K562 (cell line): Measurements from ENCODE around the gene BCL2L1. TPM values are rescaled to one million over a fixed set of nuclear protein-coding genes. Genes with fewer than 3 reads are reported as not detected.

Experiments
- ARID1B ChIP-seq: fragments of 450-650 bp; IDR thresholded peaks from 2 replicates; pipeline ENCODE4 v1.6.1; 2016; ENCODE audit warnings: antibody characterized with exemption, mild to moderate bottlenecking, inconsistent platforms
- CBFA2T3 ChIP-seq: fragments of 450-650 bp; IDR thresholded peaks from 2 replicates; pipeline ENCODE4 v1.6.1; 2017
- DACH1 ChIP-seq: fragments of 450-650 bp; IDR thresholded peaks from 2 replicates; pipeline ENCODE4 v1.6.1; 2018; ENCODE audit not compliant: partially characterized antibody
- FOXP1 ChIP-seq: sonication (generic); formaldehyde crosslinking; IDR thresholded peaks from 2 replicates; pipeline ENCODE4 v1.8.0; 2022; ENCODE audit warnings: mild to moderate bottlenecking, missing genetic modification reagents
- GABPB1 ChIP-seq: sonication (generic); formaldehyde crosslinking; IDR thresholded peaks from 2 replicates; pipeline ENCODE4 v1.8.0; 2022; ENCODE audit warnings: mild to moderate bottlenecking, missing genetic modification reagents
- HDAC2 ChIP-seq: fragments of 450-650 bp; IDR thresholded peaks from 2 replicates; pipeline ENCODE4 v1.6.1; 2016; ENCODE audit warnings: mild to moderate bottlenecking
- KAT2B ChIP-seq: IDR thresholded peaks from one replicate; pipeline ENCODE4 v1.6.1; 2012; ENCODE audit warnings: low read depth, mild to moderate bottlenecking, control low read depth, inconsistent platforms, low read length, moderate library complexity
- KLF6 ChIP-seq: fragments of 250-450 bp; sonication (Bioruptor Pico); IDR thresholded peaks from 2 replicates; pipeline ENCODE4 v1.4.0; 2020; ENCODE audit warnings: mild to moderate bottlenecking, moderate library complexity, borderline replicate concordance
- MEIS2 ChIP-seq: fragments of 450-650 bp; IDR thresholded peaks from 2 replicates; pipeline ENCODE4 v1.6.1; 2014; ENCODE audit warnings: mild to moderate bottlenecking; ENCODE audit not compliant: partially characterized antibody
- MNT ChIP-seq, 2 experiments: fragments of 450-650 bp; conservative IDR thresholded peaks; 2 replicates each; pipeline ENCODE4 v1.6.1; 2017; ENCODE audit warnings: mild to moderate bottlenecking in 2 of 2, moderate library complexity in 2 of 2
- RHOXF2B ChIP-seq: fragments of 250-450 bp; sonication (Bioruptor Pico); conservative IDR thresholded peaks from 2 replicates; pipeline ENCODE4 v1.5.1; 2021
- SP1 ChIP-seq: sonication (generic); formaldehyde crosslinking; IDR thresholded peaks from 2 replicates; pipeline ENCODE4 v1.8.1; 2022; ENCODE audit warnings: mild to moderate bottlenecking, missing genetic modification reagents
- SRF ChIP-seq, 2 experiments: fragments of 250-450, 450-650 bp in 1 of 2; sonication (Bioruptor Pico) in 1 of 2; sonication (generic) in 1 of 2; formaldehyde crosslinking; IDR thresholded peaks; 2 replicates each; pipeline versions ENCODE4 v1.5.0 to v1.5.1; 2020 to 2022; ENCODE audit warnings: mild to moderate bottlenecking in 1 of 2, missing genetic modification reagents in 1 of 2
- SRSF9 ChIP-seq: fragments of 200-400 bp; formaldehyde crosslinking; IDR thresholded peaks from 2 replicates; pipeline ENCODE4 v1.6.1; 2017; ENCODE audit warnings: low read depth, low read length, borderline replicate concordance
- TBL1XR1 ChIP-seq, 2 experiments: IDR thresholded peaks; 2 replicates each; pipeline ENCODE4 v1.6.1; 2012; ENCODE audit warnings: improper control_type of control experiment in 2 of 2, low read length in 2 of 2, mild to moderate bottlenecking in 1 of 2
- TBP ChIP-seq: optimal IDR thresholded peaks from 2 replicates; pipeline ENCODE3; 2011; ENCODE audit warnings: low read depth, low read length, improper control_type of control experiment
- VEZF1 ChIP-seq: fragments of 200-800 bp; sonication (Bioruptor generic); IDR thresholded peaks from 2 replicates; pipeline ENCODE4 v1.6.1; 2017; ENCODE audit warnings: missing genetic modification characterization, missing compliant biosample characterization
- ZBTB5 ChIP-seq: fragments of 450-650 bp; IDR thresholded peaks from 2 replicates; pipeline ENCODE4 v1.6.1; 2017; ENCODE audit warnings: antibody characterized with exemption
- ZNF239 ChIP-seq: fragments of 250-450 bp; sonication (Bioruptor Pico); IDR thresholded peaks from 2 replicates; pipeline ENCODE4 v1.4.0; 2020; ENCODE audit warnings: mild to moderate bottlenecking
- ZNF311 ChIP-seq: fragments of 250-450 bp; sonication (Bioruptor Pico); IDR thresholded peaks from 2 replicates; pipeline ENCODE4 v1.4.0; 2020; ENCODE audit warnings: mild to moderate bottlenecking, moderate library complexity
- ZNF583 ChIP-seq: fragments of 250-450 bp; sonication (Bioruptor Pico); IDR thresholded peaks from 2 replicates; pipeline ENCODE4 v1.4.0; 2020
- ZNF589 ChIP-seq: fragments of 200-800 bp; sonication (Bioruptor generic); IDR thresholded peaks from 2 replicates; pipeline ENCODE4 v1.6.1; 2016; ENCODE audit warnings: low read depth, missing genetic modification characterization, missing compliant biosample characterization
- ZNF699 ChIP-seq: fragments of 250-450 bp; sonication (Bioruptor Pico); IDR thresholded peaks from 2 replicates; pipeline ENCODE4 v1.8.0; 2021; ENCODE audit warnings: mild to moderate bottlenecking, moderate library complexity; ENCODE audit not compliant: insufficient replicate concordance
- ZNF766 ChIP-seq: fragments of 200-800 bp; sonication (Bioruptor generic); conservative IDR thresholded peaks from 2 replicates; pipeline ENCODE4 v1.6.1; 2016; ENCODE audit warnings: missing genetic modification characterization, missing compliant biosample characterization
- polyA plus RNA-seq, 8 experiments: library from polyadenylated mRNA; depleted of rRNA in 4 of 8; stranded (reverse) in 5 of 8; unstranded in 3 of 8; fragments of >200 nt; fragmentation: Nextera tagmentation in 2 of 8; fragmentation: Illumina TruSeq in 1 of 8; extraction: Ambion mirVana in 2 of 8; extraction: Trizol in 1 of 8; gene quantifications; 2 replicates each; pipeline versions ENCODE4 v1.2.1 to v1.2.3, GENCODE V29; 2011 to 2014; ENCODE audit warnings: inconsistent platforms in 1 of 8, missing spikeins in 1 of 8
- total RNA-seq, 7 experiments: library from RNA; depleted of rRNA in 6 of 7; stranded (reverse); fragments of >200 nt in 6 of 7; fragmentation: Illumina TruSeq in 2 of 7; extraction: Trizol in 2 of 7; gene quantifications; 2 replicates each; pipeline versions ENCODE4 v1.2.1 to v1.2.3, GENCODE V29; 2011 to 2021; ENCODE audit warnings: low replicate concordance in 1 of 7

Gene BCL2L1
- total and polyA plus RNA-seq, 9 of the 15 experiments (the other 6 are each of a cell fraction or from before 2014, with no cell fraction given), result 3.3 to 182 (median 120) TPM

GRCh38 chr20:31707994-31708735, 14.5 kb downstream of the BCL2L1 start (continued):
- TF ChIP-seq VEZF1 (CRISPR knock-in tag) (peak; percentile 67), FOXP1 (CRISPR knock-in tag) (no peak), TBP (no peak), MNT (conservative IDR thresholded peaks at IDR 0.05) (peak in 1 of 2 experiments; percentile 40; a peak in 2 of 4 replicates), ZNF699 (CRISPR knock-in tag) (no peak), ZNF239 (CRISPR knock-in tag) (no peak), ARID1B (peak; percentile 46; the same call in 1 of the 2 replicates), KLF6 (CRISPR knock-in tag) (no peak), GABPB1 (0 out of 2 replicates have a peak, but pooled peaks have one; percentile 15), ZNF589 (0 out of 2 replicates have a peak, but pooled peaks have one; percentile 57), RHOXF2B (CRISPR knock-in tag) (no peak), ZNF583 (0 out of 2 replicates have a peak, but pooled peaks have one; percentile 38), KAT2B (no peak), ZBTB5 (no peak), SP1 (CRISPR knock-in tag) (no peak), DACH1 (peak; percentile 78), HDAC2 (peak; percentile 44; the same call in 1 of the 2 replicates), TBL1XR1 (IDR thresholded peaks at IDR 0.05; ENCODE audit: low read length in 2 of 2) (0 out of 4 replicates have a peak, but pooled peaks of 1 of the 2 experiments have one; percentile 18), ZNF766 (CRISPR knock-in tag) (0 out of 2 replicates have a peak, but pooled peaks have one; percentile 43), SRF (CRISPR knock-in tag; IDR thresholded peaks at IDR 0.05) (0 out of 4 replicates have a peak, but pooled peaks of 1 of the 2 experiments have one; percentile 33), CBFA2T3 (peak; percentile 77), SRSF9 (no peak), ZNF311 (peak; percentile 56; the same call in 1 of the 2 replicates), MEIS2 (peak; percentile 72)
